ENCODE results near the gene C16orf92.
A peak's percentile ranks its signal among the peaks of the same experiment; 100 is the strongest.

Gene C16orf92

GRCh38 chr16:29991571-29991904 is 31.5 kb upstream of the C16orf92 start:
- H3K27ac ChIP-seq: no peak overlapping the region
- DNase-seq: no peak
- H3K36me3 ChIP-seq: peaks cover 77% of the 10 kb centered on the region
- TF ChIP-seq CTCF (IDR thresholded peaks at IDR 0.05; ENCODE audit: low read depth, low read length): no peak
- H3K9me3 ChIP-seq (ENCODE audit: severe bottlenecking): no peaks in the 10 kb centered on the region
- H3K4me3 ChIP-seq (ENCODE audit: low read depth, low read length): no peak overlapping the region
- H3K27me3 ChIP-seq (ENCODE audit: insufficient read depth, low read depth, severe bottlenecking): no peaks in the 10 kb centered on the region

- peaks cover 77% of the 10 kb centered on the region for H3K36me3 ChIP-seq
- H3K9me3 ChIP-seq (ENCODE audit: severe bottlenecking): no peaks in the 10 kb centered on the region
- DNase-seq: no peak
- H3K4me3 ChIP-seq (ENCODE audit: low read depth, low read length): no peak overlapping the region
- no peak overlapping the region; the same call in 1 of the 2 replicates for H3K27ac ChIP-seq
- TF ChIP-seq CTCF (IDR thresholded peaks at IDR 0.05; ENCODE audit: low read depth, low read length): no peak
- no peaks in the 10 kb centered on the region for H3K27me3 ChIP-seq (ENCODE audit: insufficient read depth, low read depth, severe bottlenecking)
Observed at GRCh38 chr16:29992344-29992967, 30.5 kb upstream of the C16orf92 start.

- no peaks in the 10 kb centered on the region for H3K27me3 ChIP-seq (ENCODE audit: insufficient read depth, low read depth, severe bottlenecking)
- no peak overlapping the region for H3K4me3 ChIP-seq (ENCODE audit: low read depth, low read length)
- H3K9me3 ChIP-seq (ENCODE audit: severe bottlenecking): no peaks in the 10 kb centered on the region
- no peak for DNase-seq
- H3K27ac ChIP-seq: no peak overlapping the region
- TF ChIP-seq CTCF (IDR thresholded peaks at IDR 0.05; ENCODE audit: low read depth, low read length): no peak
- peaks cover 74% of the 10 kb centered on the region for H3K36me3 ChIP-seq
Observed at GRCh38 chr16:29993191-29993902, 29.7 kb upstream of the C16orf92 start.

GRCh38 chr16:29993903-29994599 is 28.9 kb upstream of the C16orf92 start:
- no peak for TF ChIP-seq CTCF (IDR thresholded peaks at IDR 0.05; ENCODE audit: low read depth, low read length)
- Histone ChIP-seq H3K36me3 (peaks cover 72% of the 10 kb centered on the region), H3K27ac (no peak overlapping the region), H3K9me3 (ENCODE audit: severe bottlenecking) (no peaks in the 10 kb centered on the region), H3K27me3 (ENCODE audit: insufficient read depth, low read depth, severe bottlenecking) (no peaks in the 10 kb centered on the region), H3K4me3 (ENCODE audit: low read depth, low read length) (no peak overlapping the region)
- DNase-seq: no peak

GRCh38 chr16:29994600-29995323 is 28.2 kb upstream of the C16orf92 start:
- TF ChIP-seq CTCF (IDR thresholded peaks at IDR 0.05; ENCODE audit: low read depth, low read length): no peak
- H3K27ac ChIP-seq: peak overlapping the region; percentile 100
- H3K36me3 ChIP-seq: peaks cover 70% of the 10 kb centered on the region
- H3K27me3 ChIP-seq (ENCODE audit: insufficient read depth, low read depth, severe bottlenecking): no peaks in the 10 kb centered on the region
- no peaks in the 10 kb centered on the region for H3K9me3 ChIP-seq (ENCODE audit: severe bottlenecking)
- peak overlapping the region; percentile 77 for H3K4me3 ChIP-seq (ENCODE audit: low read depth, low read length)
- DNase-seq: peak; percentile 81
